Peyer's patch (tissue), 4 donors: ENCODE results near the gene COL11A2.

Source experiments
- CTCF ChIP-seq, 6 experiments: fragments of 450-650 bp in 4 of 6; fragments of 200-600 bp in 2 of 6; sonication (generic) in 1 of 6; IDR thresholded peaks; one replicate each; pipeline ENCODE4 v1.5.1; 2017 to 2019; ENCODE audit warnings: antibody characterized with exemption in 6 of 6, mild to moderate bottlenecking in 3 of 6, moderate library complexity in 1 of 6
- POLR2A ChIP-seq, 2 donors: fragments of 450-650 bp; IDR thresholded peaks; one replicate each; pipeline ENCODE4 v1.5.1; 2017; ENCODE audit warnings: antibody characterized with exemption in 2 of 2, mild to moderate bottlenecking in 2 of 2, moderate library complexity in 2 of 2

- TF ChIP-seq CTCF (IDR thresholded peaks at IDR 0.05) (no peak), POLR2A (IDR thresholded peaks at IDR 0.05) (no peak)
Observed at GRCh38 chr6:33194431-33194979, 2.2 kb upstream of the COL11A2 start.
